ENCODE measurements around the gene GART. TPM values are rescaled to one million over a fixed set of nuclear protein-coding genes. Genes with fewer than 3 reads are reported as not detected.

Gene GART
- total RNA-seq, 2 donors from 2014 or later, result 55.9 to 65.3 TPM

- 93% methylated on average over 5 of the region's 5 CpGs for WGBS
Observed at GRCh38 chr21:33487996-33488395, 53.9 kb downstream of the GART start.

GRCh38 chr21:33481314-33481943, 60.5 kb downstream of the GART start:
- DNase-seq (ENCODE audit: low spot score), result no peak
- intact Hi-C loops (cut with DNase I), result no loop called here
- Histone ChIP-seq H3K36me3 (no peaks in the 10 kb centered on the region), H3K27ac (no peak overlapping the region), H3K4me3 (no peak overlapping the region), H3K9me3 (no peaks in the 10 kb centered on the region), H3K4me1 (replicated peaks) (peaks cover 4% of the 10 kb centered on the region), H3K27me3 (replicated peaks; ENCODE audit: insufficient read depth) (no peaks in the 10 kb centered on the region)
- WGBS, result 83% methylated on average over 7 of the region's 9 CpGs
- TF ChIP-seq CTCF (IDR thresholded peaks at IDR 0.05) (no peak), POLR2AphosphoS5 (IDR thresholded peaks at IDR 0.05) (no peak), POLR2A (IDR thresholded peaks at IDR 0.05) (no peak)

More at GRCh38 chr21:33487996-33488395, 53.9 kb downstream of the GART start:
- H3K4me1 ChIP-seq (replicated peaks), result no peaks in the 10 kb centered on the region
- intact Hi-C loops (cut with DNase I), result no loop called here
- H3K27me3 ChIP-seq (replicated peaks; ENCODE audit: insufficient read depth), result no peaks in the 10 kb centered on the region
- no peak overlapping the region for H3K27ac ChIP-seq
- H3K4me3 ChIP-seq, result no peak overlapping the region
- no peak for TF ChIP-seq CTCF (IDR thresholded peaks at IDR 0.05)
- no peak for TF ChIP-seq POLR2AphosphoS5 (IDR thresholded peaks at IDR 0.05)
- no peak for TF ChIP-seq POLR2A (IDR thresholded peaks at IDR 0.05)
- no peak for DNase-seq (ENCODE audit: low spot score)
- H3K9me3 ChIP-seq, result no peaks in the 10 kb centered on the region
- H3K36me3 ChIP-seq, result no peaks in the 10 kb centered on the region

GRCh38 chr21:33480481-33481103, 61.3 kb downstream of the GART start:
- peak overlapping the region; percentile 84 to 94 for H3K4me3 ChIP-seq
- H3K27ac ChIP-seq, result peak overlapping the region; percentile 80 to 94
- DNase-seq (ENCODE audit: low spot score), result no peak
- TF ChIP-seq CTCF (IDR thresholded peaks at IDR 0.05), result no peak
- TF ChIP-seq POLR2A (IDR thresholded peaks at IDR 0.05), result no peak
- no peak for TF ChIP-seq POLR2AphosphoS5 (IDR thresholded peaks at IDR 0.05)
- no peaks in the 10 kb centered on the region for H3K27me3 ChIP-seq (replicated peaks; ENCODE audit: insufficient read depth)
- 25% methylated on average over 17 of the region's 17 CpGs for WGBS
- intact Hi-C loops (cut with DNase I), result no loop called here
- H3K9me3 ChIP-seq, result no peaks in the 10 kb centered on the region
- peaks cover 4% of the 10 kb centered on the region for H3K4me1 ChIP-seq (replicated peaks)
- H3K36me3 ChIP-seq, result no peaks in the 10 kb centered on the region

GRCh38 chr21:33479679-33480480, 62.0 kb downstream of the GART start, which contains the start of gene TMEM50B:
TSS of gene TMEM50B (minus strand) at chr21:33479974. CDS start at chr21:33468885, 11,089 bp downstream.
- intact Hi-C loops (cut with DNase I), result loop anchor here (2.0 kb wide), 1 partner anchor 63 kb away; the partner anchor contains the start of genes GART and SON
- peak within 1 kb of the TSS; percentile 84 to 94 for H3K27ac ChIP-seq
- WGBS, result under 1% methylated on average over 83 of the region's 93 CpGs

More at GRCh38 chr21:33479679-33480480, 62.0 kb downstream of the GART start, which contains the start of gene TMEM50B:
- Histone ChIP-seq H3K36me3 (no peaks in the 10 kb centered on the region), H3K9me3 (no peaks in the 10 kb centered on the region), H3K4me1 (replicated peaks) (peaks cover 4% of the 10 kb centered on the region), H3K27me3 (replicated peaks; ENCODE audit: insufficient read depth) (no peaks in the 10 kb centered on the region), H3K4me3 (peak within 1 kb of the TSS; percentile 84 to 94)
- TF ChIP-seq POLR2AphosphoS5 (IDR thresholded peaks at IDR 0.05) (peak; percentile 91), CTCF (IDR thresholded peaks at IDR 0.05) (peak; percentile 23 to 70 (median 54)), POLR2A (IDR thresholded peaks at IDR 0.05) (peak; percentile 93)
- DNase-seq (ENCODE audit: low spot score), result peak; percentile 96
